A549 (cell line): Measurements from ENCODE around the gene PPP4R3A. TPM values are rescaled to one million over a fixed set of nuclear protein-coding genes. Genes with fewer than 3 reads are reported as not detected.
"Not testable (repeated sequence)": the region's sequence is repeated elsewhere in the genome, so short reads cannot be mapped to it uniquely, and the experiment has no call there.

ENCODE experiments used
- ATAC-seq, 2 experiments: fragments of 200-7000 bp in 1 of 2; fragments of >200 bp in 1 of 2; cut with Nextera tagmentation in 1 of 2; cut with Tn5 transposase in 1 of 2; 3 replicates each; pipeline versions ENCODE4 v1.8.0 to v1.9.1; 2018 to 2020; ENCODE audit warnings: mild to moderate bottlenecking in 1 of 2, moderate library complexity in 1 of 2
- CTCF ChIA-PET: fragments of 300-600 bp; sonication (Branson Sonifier 250); formaldehyde crosslinking; extraction: SDS; loops from one replicate; lab custom pipeline; 2021; ENCODE audit warnings: antibody characterized with exemption, inconsistent platforms; lab: Yijun Ruan, JAX
- POLR2A ChIA-PET: fragments of 350-600 bp; formaldehyde crosslinking; extraction: SDS; loops from one replicate; lab custom pipeline; 2021; ENCODE audit warnings: antibody characterized with exemption, inconsistent platforms; lab: Yijun Ruan, JAX
- DNase-seq, 2 experiments: peaks; one replicate each; pipeline versions ENCODE4 v3.0.0 to v3.0.0-alpha.2; 2011 to 2016; ENCODE audit warnings: low read depth in 1 of 2, low spot score in 1 of 2
- FAIRE-seq: peaks from 2 replicates; lab custom pipeline; 2011; peaks lifted over from hg19 to GRCh38; lab: Jason Lieb, UNC
- H3K27ac ChIP-seq, 2 experiments: fragments of >200 bp; sonication (Bioruptor Twin); formaldehyde crosslinking; 3 replicates each; pipeline ENCODE4 v1.5.1; 2016 to 2017
- H3K4me1 ChIP-seq: fragments of >200 bp; sonication (Bioruptor Twin); formaldehyde crosslinking; 3 replicates; pipeline ENCODE4 v1.6.1; 2016
- H3K4me2 ChIP-seq: fragments of >200 bp; sonication (Bioruptor Twin); formaldehyde crosslinking; 3 replicates; pipeline ENCODE4 v1.6.1; 2016
- H3K4me3 ChIP-seq: fragments of >200 bp; sonication (Bioruptor Twin); formaldehyde crosslinking; 3 replicates; pipeline ENCODE4 v1.5.1; 2016
- H3K9me3 ChIP-seq: fragments of >200 bp; sonication (Bioruptor Twin); formaldehyde crosslinking; 3 replicates; pipeline ENCODE4 v1.6.1; 2016
- CHD2 ChIP-seq: fragments of 150-350 bp; IDR thresholded peaks from 2 replicates; pipeline ENCODE4 v1.6.1; 2014; ENCODE audit warnings: low read length; ENCODE audit not compliant: partially characterized antibody
- EHF ChIP-seq: fragments of 250-450 bp; sonication (Bioruptor Pico); IDR thresholded peaks from 2 replicates; pipeline ENCODE4 v1.5.0; 2020; ENCODE audit warnings: mild to moderate bottlenecking
- EHMT2 ChIP-seq: fragments of 200-600 bp; sonication (generic); IDR thresholded peaks from 2 replicates; pipeline ENCODE4 v1.6.1; 2016; ENCODE audit warnings: antibody characterized with exemption, low read depth, mild to moderate bottlenecking, moderate library complexity
- FOSL2 ChIP-seq, 2 experiments: fragments of 450-650 bp in 1 of 2; fragments of >200 bp in 1 of 2; sonication (Bioruptor Twin) in 1 of 2; formaldehyde crosslinking; IDR thresholded peaks; 2 replicates each; pipeline versions ENCODE4 v1.5.0 to v1.6.1; 2016 to 2020; ENCODE audit warnings: mild to moderate bottlenecking in 1 of 2, moderate library complexity in 1 of 2
- HDAC2 ChIP-seq: fragments of 200-600 bp; sonication (generic); IDR thresholded peaks from 2 replicates; pipeline ENCODE4 v1.6.1; 2016
- HEYL ChIP-seq: fragments of 250-450 bp; sonication (Bioruptor Pico); IDR thresholded peaks from 2 replicates; pipeline ENCODE4 v1.8.0; 2021; ENCODE audit warnings: mild to moderate bottlenecking, moderate library complexity
- HOXA7 ChIP-seq: fragments of 250-450 bp; sonication (Bioruptor Pico); IDR thresholded peaks from 2 replicates; pipeline ENCODE4 v1.5.0; 2020; ENCODE audit warnings: mild to moderate bottlenecking, moderate library complexity
- JUNB ChIP-seq: fragments of >200 bp; sonication (Bioruptor Twin); formaldehyde crosslinking; IDR thresholded peaks from 2 replicates; pipeline ENCODE4 v1.6.1; 2016
- KDM5A ChIP-seq: fragments of 200-600 bp; sonication (generic); IDR thresholded peaks from 2 replicates; pipeline ENCODE4 v1.6.1; 2016; ENCODE audit warnings: antibody characterized with exemption, mild to moderate bottlenecking
- MAFK ChIP-seq: fragments of 450-650 bp; IDR thresholded peaks from 2 replicates; pipeline ENCODE4 v1.6.1; 2014; ENCODE audit not compliant: partially characterized antibody
- MAZ ChIP-seq: fragments of 150-350 bp; IDR thresholded peaks from 2 replicates; pipeline ENCODE4 v1.6.1; 2014; ENCODE audit warnings: antibody characterized with exemption, low read depth, low read length, borderline replicate concordance
- NPAS2 ChIP-seq: fragments of 250-450 bp; sonication (Bioruptor Pico); IDR thresholded peaks from 2 replicates; pipeline ENCODE4 v1.8.0; 2022; ENCODE audit warnings: mild to moderate bottlenecking, moderate library complexity, borderline replicate concordance
- POLR2A ChIP-seq: IDR thresholded peaks from 2 replicates; pipeline ENCODE4 v1.6.1; 2012; ENCODE audit warnings: mild to moderate bottlenecking, low read length
- RARB ChIP-seq: fragments of 250-450 bp; sonication (Bioruptor Pico); IDR thresholded peaks from 2 replicates; pipeline ENCODE4 v1.8.0; 2021; ENCODE audit warnings: mild to moderate bottlenecking, moderate library complexity
- RCOR1 ChIP-seq: fragments of 150-350 bp; IDR thresholded peaks from 2 replicates; pipeline ENCODE4 v1.6.1; 2014; ENCODE audit warnings: antibody characterized with exemption, low read length, low read depth
- RFX5 ChIP-seq: fragments of 450-650 bp; IDR thresholded peaks from 2 replicates; pipeline ENCODE4 v1.7.1; 2014; ENCODE audit warnings: antibody characterized with exemption, mild to moderate bottlenecking, moderate library complexity
- RNF2 ChIP-seq: fragments of 200-600 bp; sonication (generic); IDR thresholded peaks from 2 replicates; pipeline ENCODE4 v1.6.1; 2016; ENCODE audit warnings: low read depth, mild to moderate bottlenecking, antibody characterized with exemption, moderate library complexity, borderline replicate concordance
- SMC3 ChIP-seq: fragments of >200 bp; sonication (Bioruptor Twin); formaldehyde crosslinking; IDR thresholded peaks from 3 replicates; pipeline ENCODE4 v1.6.1; 2018; ENCODE audit warnings: inconsistent platforms
- SREBF2 ChIP-seq: fragments of 450-650 bp; IDR thresholded peaks from 2 replicates; pipeline ENCODE4 v1.6.1; 2014; ENCODE audit warnings: mild to moderate bottlenecking, moderate library complexity
- TP53 ChIP-seq: fragments of 250-450 bp; sonication (Bioruptor Pico); IDR thresholded peaks from 2 replicates; pipeline ENCODE4 v1.5.0; 2021; ENCODE audit warnings: mild to moderate bottlenecking, moderate library complexity
- ZC3H11A ChIP-seq: fragments of 450-650 bp; IDR thresholded peaks from 2 replicates; pipeline ENCODE4 v1.6.1; 2014; ENCODE audit warnings: antibody characterized with exemption, mild to moderate bottlenecking
- ZFP36 ChIP-seq: fragments of 450-650 bp; IDR thresholded peaks from 2 replicates; pipeline ENCODE4 v1.6.1; 2014; ENCODE audit warnings: borderline replicate concordance; ENCODE audit not compliant: partially characterized antibody
- WGBS: methylation state at CpG from one replicate; pipeline ENCODE4 v1.1.6; 2017; ENCODE audit errors: missing lambda C conversion rate; 5-methylcytosine and 5-hydroxymethylcytosine counted together
- polyA plus RNA-seq, 4 experiments: library from polyadenylated mRNA; depleted of rRNA in 3 of 4; stranded (reverse); fragments of >200 nt; fragmentation: RNase III in 1 of 4; extraction: RNeasy Plus Mini Kit Qiagen cat#74134 plus additional on column Dnase treatment in 1 of 4; gene quantifications; 2 replicates in 3 of 4; 3 replicates in 1 of 4; pipeline ENCODE4 v1.2.3, GENCODE V29; 2011 to 2017
- TF ChIP-seq, protein P1 (sequence below): fragments of >200 bp; sonication (Bioruptor Twin); formaldehyde crosslinking; IDR thresholded peaks from 2 replicates; pipeline ENCODE4 v1.6.1; 2016
- TF ChIP-seq, protein P2 (sequence below): fragments of >200 bp; sonication (Bioruptor Twin); formaldehyde crosslinking; IDR thresholded peaks from 3 replicates; pipeline ENCODE4 v1.6.1; 2016
- TF ChIP-seq, protein P3 (sequence below): IDR thresholded peaks from 2 replicates; pipeline ENCODE4 v1.6.1; 2012
- TF ChIP-seq, protein P4 (sequence below): IDR thresholded peaks from 2 replicates; pipeline ENCODE4 v1.6.1; 2012; ENCODE audit warnings: low read depth, borderline replicate concordance
- TF ChIP-seq, protein P5 (sequence below): fragments of 250-450 bp; sonication (Bioruptor Pico); IDR thresholded peaks from 2 replicates; pipeline ENCODE4 v1.5.0; 2020; ENCODE audit warnings: low read depth, mild to moderate bottlenecking, moderate library complexity
- TF ChIP-seq, protein P6 (sequence below): IDR thresholded peaks from 2 replicates; pipeline ENCODE4 v1.6.1; 2012

Gene PPP4R3A
- polyA plus RNA-seq, 2 of the 4 experiments (the other 2 are of a cell fraction): 69.5 to 83.6 TPM

DNA sequence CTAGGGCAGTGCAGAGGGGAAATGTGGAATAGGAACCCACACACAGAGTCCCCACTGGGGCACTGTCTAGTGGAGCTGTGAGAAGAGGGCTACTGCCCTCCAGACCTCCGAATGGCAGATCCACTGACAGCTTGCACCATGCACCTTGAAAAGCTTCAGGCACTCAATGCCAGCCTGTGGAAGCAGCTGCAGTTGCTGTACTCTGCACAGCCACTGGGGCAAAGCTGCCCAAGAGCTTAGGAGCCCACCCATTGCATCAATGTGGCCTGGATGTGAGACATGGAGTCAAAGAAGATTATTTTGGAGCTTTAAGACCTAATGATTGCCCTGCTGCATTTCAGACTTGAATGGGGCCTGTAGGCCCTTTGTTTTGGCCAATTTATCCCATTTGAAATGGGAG is 70.8 kb downstream of the PPP4R3A start:
- TF ChIP-seq, protein P1, sequence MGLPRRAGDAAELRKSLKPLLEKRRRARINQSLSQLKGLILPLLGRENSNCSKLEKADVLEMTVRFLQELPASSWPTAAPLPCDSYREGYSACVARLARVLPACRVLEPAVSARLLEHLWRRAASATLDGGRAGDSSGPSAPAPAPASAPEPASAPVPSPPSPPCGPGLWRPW: no peak
- no peak for TF ChIP-seq ZC3H11A
- TF ChIP-seq, protein P2, sequence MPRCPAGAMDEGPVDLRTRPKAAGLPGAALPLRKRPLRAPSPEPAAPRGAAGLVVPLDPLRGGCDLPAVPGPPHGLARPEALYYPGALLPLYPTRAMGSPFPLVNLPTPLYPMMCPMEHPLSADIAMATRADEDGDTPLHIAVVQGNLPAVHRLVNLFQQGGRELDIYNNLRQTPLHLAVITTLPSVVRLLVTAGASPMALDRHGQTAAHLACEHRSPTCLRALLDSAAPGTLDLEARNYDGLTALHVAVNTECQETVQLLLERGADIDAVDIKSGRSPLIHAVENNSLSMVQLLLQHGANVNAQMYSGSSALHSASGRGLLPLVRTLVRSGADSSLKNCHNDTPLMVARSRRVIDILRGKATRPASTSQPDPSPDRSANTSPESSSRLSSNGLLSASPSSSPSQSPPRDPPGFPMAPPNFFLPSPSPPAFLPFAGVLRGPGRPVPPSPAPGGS: no peak
- TF ChIP-seq HOXA7 (CRISPR knock-in tag): no peak
- TF ChIP-seq, protein P3, sequence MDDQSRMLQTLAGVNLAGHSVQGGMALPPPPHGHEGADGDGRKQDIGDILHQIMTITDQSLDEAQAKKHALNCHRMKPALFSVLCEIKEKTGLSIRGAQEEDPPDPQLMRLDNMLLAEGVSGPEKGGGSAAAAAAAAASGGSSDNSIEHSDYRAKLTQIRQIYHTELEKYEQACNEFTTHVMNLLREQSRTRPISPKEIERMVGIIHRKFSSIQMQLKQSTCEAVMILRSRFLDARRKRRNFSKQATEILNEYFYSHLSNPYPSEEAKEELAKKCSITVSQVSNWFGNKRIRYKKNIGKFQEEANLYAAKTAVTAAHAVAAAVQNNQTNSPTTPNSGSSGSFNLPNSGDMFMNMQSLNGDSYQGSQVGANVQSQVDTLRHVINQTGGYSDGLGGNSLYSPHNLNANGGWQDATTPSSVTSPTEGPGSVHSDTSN: no peak
- TF ChIP-seq, protein P4, sequence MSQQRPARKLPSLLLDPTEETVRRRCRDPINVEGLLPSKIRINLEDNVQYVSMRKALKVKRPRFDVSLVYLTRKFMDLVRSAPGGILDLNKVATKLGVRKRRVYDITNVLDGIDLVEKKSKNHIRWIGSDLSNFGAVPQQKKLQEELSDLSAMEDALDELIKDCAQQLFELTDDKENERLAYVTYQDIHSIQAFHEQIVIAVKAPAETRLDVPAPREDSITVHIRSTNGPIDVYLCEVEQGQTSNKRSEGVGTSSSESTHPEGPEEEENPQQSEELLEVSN: no peak
- no peak for TF ChIP-seq ZFP36
- TF ChIP-seq, protein P5, sequence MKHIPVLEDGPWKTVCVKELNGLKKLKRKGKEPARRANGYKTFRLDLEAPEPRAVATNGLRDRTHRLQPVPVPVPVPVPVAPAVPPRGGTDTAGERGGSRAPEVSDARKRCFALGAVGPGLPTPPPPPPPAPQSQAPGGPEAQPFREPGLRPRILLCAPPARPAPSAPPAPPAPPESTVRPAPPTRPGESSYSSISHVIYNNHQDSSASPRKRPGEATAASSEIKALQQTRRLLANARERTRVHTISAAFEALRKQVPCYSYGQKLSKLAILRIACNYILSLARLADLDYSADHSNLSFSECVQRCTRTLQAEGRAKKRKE (CRISPR knock-in tag): no peak
- no peak for TF ChIP-seq MAFK
- TF ChIP-seq HDAC2: no peak
- peaks cover 15% of the 10 kb centered on the region; the same call in 2 of the 3 replicates for H3K9me3 ChIP-seq
- peak in 1 of 2 experiments; percentile 60; a peak in 2 of 6 replicates for ATAC-seq
- 10% methylated on average over 1 of the region's 1 CpG for WGBS
- no peaks in the 10 kb centered on the region for H3K4me1 ChIP-seq
- no peak for DNase-seq
- no peak overlapping the region for H3K27ac ChIP-seq
- FAIRE-seq: no peak
- H3K4me2 ChIP-seq: no peak overlapping the region
- ChIA-PET CTCF (no interaction called here), POLR2A (no interaction called here)
- H3K4me3 ChIP-seq: no peak overlapping the region

DNA sequence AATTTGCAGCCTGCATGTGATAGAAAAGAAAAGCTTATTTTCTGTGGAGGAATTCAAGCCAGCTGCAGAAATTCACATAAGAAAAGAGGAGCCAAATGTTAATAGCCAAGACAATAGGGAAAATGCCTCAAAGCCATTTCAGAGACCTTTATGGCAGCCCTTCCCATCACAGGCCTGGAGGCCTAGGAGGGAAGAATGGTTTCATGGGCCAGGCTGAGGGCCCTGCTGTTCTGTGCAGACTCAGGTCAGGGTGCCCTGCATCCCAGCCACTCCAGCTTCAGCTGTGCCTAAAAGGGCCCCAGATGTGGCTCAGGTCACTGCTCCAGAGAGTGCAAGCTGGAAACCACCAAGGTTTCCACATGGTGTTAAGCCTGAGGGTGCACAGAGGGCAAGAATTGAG is 71.3 kb downstream of the PPP4R3A start:
- H3K4me1 ChIP-seq: no peaks in the 10 kb centered on the region
- no peak for DNase-seq
- no peak for TF ChIP-seq NPAS2
- TF ChIP-seq ZFP36: peak; percentile 71
- no peak for TF ChIP-seq HEYL (CRISPR knock-in tag)
- TF ChIP-seq JUNB: no peak
- TF ChIP-seq, all 56 proteins: peak for 1
- Histone ChIP-seq H3K9me3 (peaks cover 15% of the 10 kb centered on the region; the same call in 2 of the 3 replicates), H3K4me2 (no peak overlapping the region), H3K27ac (no peak overlapping the region), H3K4me3 (no peak overlapping the region)
- ATAC-seq (no peak), FAIRE-seq (no peak)
- ChIA-PET POLR2A (no interaction called here), CTCF (no interaction called here)

DNA sequence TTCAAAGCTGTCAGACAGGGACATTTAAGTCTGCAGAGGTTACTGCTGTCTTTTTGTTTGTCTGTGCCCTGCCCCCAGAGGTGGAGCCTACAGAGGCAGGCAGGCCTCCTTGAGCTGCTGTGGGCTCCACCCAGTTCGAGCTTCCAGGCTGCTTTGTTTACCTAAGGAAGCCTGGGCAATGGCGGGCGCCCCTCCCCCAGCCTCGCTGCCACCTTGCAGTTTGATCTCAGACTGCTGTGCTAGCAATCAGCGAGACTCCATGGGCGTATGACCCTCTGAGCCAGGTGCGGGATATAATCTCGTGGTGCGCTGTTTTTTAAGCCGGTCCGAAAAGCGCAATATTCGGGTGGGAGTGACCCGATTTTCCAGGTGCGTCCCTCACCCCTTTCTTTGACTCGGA is 73.8 kb downstream of the PPP4R3A start:
- H3K4me3 ChIP-seq, H3K4me2 ChIP-seq, POLR2A ChIA-PET, H3K4me1 ChIP-seq, H3K27ac ChIP-seq, CTCF ChIA-PET, ATAC-seq, FAIRE-seq, DNase-seq: not testable (repeated sequence)
- H3K9me3 ChIP-seq: peaks cover 15% of the 10 kb centered on the region; the same call in 2 of the 3 replicates
- WGBS: 80% methylated on average over 13 of the region's 16 CpGs

DNA sequence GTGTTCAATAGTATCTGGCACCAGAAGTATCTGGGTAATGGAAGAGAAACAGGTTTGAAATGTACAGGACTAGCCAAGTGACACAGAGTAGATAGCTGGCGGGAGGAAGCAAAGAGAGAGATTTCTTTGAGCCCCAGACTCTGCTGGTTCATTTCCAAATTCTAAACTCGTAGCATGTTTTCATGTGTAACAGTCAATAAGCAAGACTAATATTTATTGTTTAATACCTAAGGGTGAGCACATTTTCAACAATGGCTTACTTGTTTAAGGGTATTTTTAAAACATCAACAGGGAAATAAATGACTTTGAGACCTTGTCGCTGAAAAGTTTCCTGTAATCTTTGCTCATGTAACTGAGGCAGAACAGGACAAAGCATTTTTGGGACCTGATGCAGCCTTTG is 80.7 kb downstream of the PPP4R3A start:
- Histone ChIP-seq H3K4me3 (no peak overlapping the region), H3K4me1 (no peaks in the 10 kb centered on the region), H3K9me3 (no peaks in the 10 kb centered on the region), H3K27ac (no peak overlapping the region), H3K4me2 (no peak overlapping the region)
- ChIA-PET CTCF (no interaction called here), POLR2A (interaction anchor here (0.5 kb wide), 1 partner anchor 67 kb away, joined by 3 read pairs; no protein-coding TSS in a partner anchor)
- no peak for DNase-seq
- no peak for FAIRE-seq
- no peak for TF ChIP-seq CHD2
- TF ChIP-seq RARB: no peak
- TF ChIP-seq JUNB: no peak
- no peak for TF ChIP-seq ZC3H11A
- no peak for TF ChIP-seq EHMT2
- no peak for TF ChIP-seq SMC3
- TF ChIP-seq RNF2: no peak
- TF ChIP-seq, protein P5 (CRISPR knock-in tag): no peak
- no peak for TF ChIP-seq RCOR1
- no peak for TF ChIP-seq FOSL2 (IDR thresholded peaks at IDR 0.05)
- TF ChIP-seq FOSL2 (CRISPR knock-in tag; IDR thresholded peaks at IDR 0.05): no peak
- no peak for TF ChIP-seq POLR2A
- TF ChIP-seq SREBF2: no peak
- TF ChIP-seq EHF (CRISPR knock-in tag): no peak
- no peak for TF ChIP-seq ZFP36
- TF ChIP-seq, protein P6, sequence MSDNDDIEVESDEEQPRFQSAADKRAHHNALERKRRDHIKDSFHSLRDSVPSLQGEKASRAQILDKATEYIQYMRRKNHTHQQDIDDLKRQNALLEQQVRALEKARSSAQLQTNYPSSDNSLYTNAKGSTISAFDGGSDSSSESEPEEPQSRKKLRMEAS: no peak
- TF ChIP-seq TP53 (CRISPR knock-in tag): no peak
- no peak for TF ChIP-seq KDM5A
- TF ChIP-seq RFX5: no peak
- no peak for TF ChIP-seq MAZ
- no peak for ATAC-seq
- 74% methylated on average over 3 of the region's 3 CpGs for WGBS
